ENCODE data around the gene C1QTNF1. TPM values are rescaled to one million over a fixed set of nuclear protein-coding genes. Genes with fewer than 3 reads are reported as not detected.

The C1QTNF1 gene
- total RNA-seq, 3 donors from 2014 or later (not counting 1 experiment from before 2014, with no cell fraction given) = 0.20 to 0.28 TPM; not detected in 1

DNA sequence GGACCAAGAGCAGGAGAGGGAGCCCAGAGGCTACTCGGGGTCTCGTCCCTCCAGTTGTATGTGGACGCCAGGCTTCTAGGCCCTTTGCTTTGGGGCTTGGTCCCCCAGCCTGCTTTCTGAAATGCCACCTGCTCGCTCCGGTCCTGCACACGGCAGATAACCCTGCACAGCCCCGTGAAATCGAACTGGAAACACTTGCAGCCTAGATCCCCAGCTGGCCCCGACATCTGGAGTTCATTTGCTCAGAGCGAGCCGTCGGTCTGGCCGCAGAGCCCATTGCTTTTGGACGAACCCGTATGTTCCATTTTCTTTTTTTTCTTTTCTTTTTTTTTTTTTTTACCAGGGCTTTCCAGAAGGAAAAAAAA lies 22.9 kb downstream of the C1QTNF1 start:
- H3K27ac ChIP-seq (ENCODE audit: low read length) = no peak overlapping the region
- TF ChIP-seq, protein P1, sequence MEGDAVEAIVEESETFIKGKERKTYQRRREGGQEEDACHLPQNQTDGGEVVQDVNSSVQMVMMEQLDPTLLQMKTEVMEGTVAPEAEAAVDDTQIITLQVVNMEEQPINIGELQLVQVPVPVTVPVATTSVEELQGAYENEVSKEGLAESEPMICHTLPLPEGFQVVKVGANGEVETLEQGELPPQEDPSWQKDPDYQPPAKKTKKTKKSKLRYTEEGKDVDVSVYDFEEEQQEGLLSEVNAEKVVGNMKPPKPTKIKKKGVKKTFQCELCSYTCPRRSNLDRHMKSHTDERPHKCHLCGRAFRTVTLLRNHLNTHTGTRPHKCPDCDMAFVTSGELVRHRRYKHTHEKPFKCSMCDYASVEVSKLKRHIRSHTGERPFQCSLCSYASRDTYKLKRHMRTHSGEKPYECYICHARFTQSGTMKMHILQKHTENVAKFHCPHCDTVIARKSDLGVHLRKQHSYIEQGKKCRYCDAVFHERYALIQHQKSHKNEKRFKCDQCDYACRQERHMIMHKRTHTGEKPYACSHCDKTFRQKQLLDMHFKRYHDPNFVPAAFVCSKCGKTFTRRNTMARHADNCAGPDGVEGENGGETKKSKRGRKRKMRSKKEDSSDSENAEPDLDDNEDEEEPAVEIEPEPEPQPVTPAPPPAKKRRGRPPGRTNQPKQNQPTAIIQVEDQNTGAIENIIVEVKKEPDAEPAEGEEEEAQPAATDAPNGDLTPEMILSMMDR (IDR thresholded peaks at IDR 0.05) = no peak
- H3K4me3 Mint-ChIP-seq = no peak overlapping the region
- ATAC-seq = no peak
- H3K36me3 Mint-ChIP-seq = no peaks in the 10 kb centered on the region
- H3K9me3 ChIP-seq (ENCODE audit: control insufficient read depth, insufficient read depth, low read length) = no peaks in the 10 kb centered on the region
- H3K4me1 Mint-ChIP-seq = peaks cover 0 to 10% of the 10 kb centered on the region in 2 donors
- H3K27me3 ChIP-seq (ENCODE audit: control insufficient read depth, insufficient read depth, low read length) = peaks cover 5% of the 10 kb centered on the region
- no peak overlapping the region for H3K27ac Mint-ChIP-seq
- H3K27me3 Mint-ChIP-seq (ENCODE audit: low read depth in 2 of 2) = peaks cover 7 to 22% of the 10 kb centered on the region in 2 donors
- no peaks in the 10 kb centered on the region for H3K4me1 ChIP-seq (ENCODE audit: control insufficient read depth, insufficient read depth, low read length)
- H3K4me3 ChIP-seq (ENCODE audit: low read length) = no peak overlapping the region
- no peak for DNase-seq
- H3K36me3 ChIP-seq (ENCODE audit: control insufficient read depth, insufficient read depth, low read length) = no peaks in the 10 kb centered on the region
- WGBS (ENCODE audit: insufficient coverage) = 90% methylated on average over 15 of the region's 15 CpGs
- intact Hi-C loops (cut with micrococcal nuclease) = loop anchor here (1.0 to 5.0 kb wide), 3 partner anchors 35 to 660 kb away; no protein-coding TSS in a partner anchor
- H3K9me3 Mint-ChIP-seq = no peaks in the 10 kb centered on the region

DNA sequence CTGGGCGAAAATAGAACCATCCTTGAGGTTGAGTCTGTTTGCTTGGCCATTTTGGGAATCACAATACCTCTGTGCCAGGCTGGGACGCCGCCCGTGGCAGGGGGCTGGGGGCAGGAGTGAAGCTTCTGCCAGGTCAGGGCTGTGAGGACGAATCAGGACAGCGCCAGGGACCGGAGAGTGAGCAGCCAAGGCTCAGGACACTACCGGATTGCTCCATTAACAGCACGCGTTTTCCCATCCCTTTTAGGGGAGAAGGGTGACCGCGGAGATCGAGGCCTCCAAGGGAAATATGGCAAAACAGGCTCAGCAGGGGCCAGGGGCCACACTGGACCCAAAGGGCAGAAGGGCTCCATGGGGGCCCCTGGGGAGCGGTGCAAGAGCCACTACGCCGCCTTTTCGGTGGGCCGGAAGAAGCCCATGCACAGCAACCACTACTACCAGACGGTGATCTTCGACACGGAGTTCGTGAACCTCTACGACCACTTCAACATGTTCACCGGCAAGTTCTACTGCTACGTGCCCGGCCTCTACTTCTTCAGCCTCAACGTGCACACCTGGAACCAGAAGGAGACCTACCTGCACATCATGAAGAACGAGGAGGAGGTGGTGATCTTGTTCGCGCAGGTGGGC lies 23.4 kb downstream of the C1QTNF1 start:
- H3K36me3 Mint-ChIP-seq = no peaks in the 10 kb centered on the region
- Histone ChIP-seq H3K4me1 (ENCODE audit: control insufficient read depth, insufficient read depth, low read length) (no peaks in the 10 kb centered on the region), H3K27ac (ENCODE audit: low read length) (no peak overlapping the region), H3K4me3 (ENCODE audit: low read length) (no peak overlapping the region), H3K36me3 (ENCODE audit: control insufficient read depth, insufficient read depth, low read length) (no peaks in the 10 kb centered on the region), H3K27me3 (ENCODE audit: control insufficient read depth, insufficient read depth, low read length) (peaks cover 5% of the 10 kb centered on the region), H3K9me3 (ENCODE audit: control insufficient read depth, insufficient read depth, low read length) (no peaks in the 10 kb centered on the region)
- TF ChIP-seq, protein P1 (IDR thresholded peaks at IDR 0.05) = no peak
- intact Hi-C loops (cut with micrococcal nuclease) = loop anchor here (5.0 kb wide), 1 partner anchor 660 kb away; no protein-coding TSS in a partner anchor
- no peak overlapping the region for H3K27ac Mint-ChIP-seq
- peaks cover 7 to 22% of the 10 kb centered on the region in 2 donors for H3K27me3 Mint-ChIP-seq (ENCODE audit: low read depth in 2 of 2)
- H3K4me1 Mint-ChIP-seq = peaks cover 0 to 10% of the 10 kb centered on the region in 2 donors
- DNase-seq (no peak), ATAC-seq (no peak)
- 95% methylated on average over 30 of the region's 30 CpGs for WGBS (ENCODE audit: insufficient coverage)
- H3K4me3 Mint-ChIP-seq = no peak overlapping the region
- no peaks in the 10 kb centered on the region for H3K9me3 Mint-ChIP-seq

DNA sequence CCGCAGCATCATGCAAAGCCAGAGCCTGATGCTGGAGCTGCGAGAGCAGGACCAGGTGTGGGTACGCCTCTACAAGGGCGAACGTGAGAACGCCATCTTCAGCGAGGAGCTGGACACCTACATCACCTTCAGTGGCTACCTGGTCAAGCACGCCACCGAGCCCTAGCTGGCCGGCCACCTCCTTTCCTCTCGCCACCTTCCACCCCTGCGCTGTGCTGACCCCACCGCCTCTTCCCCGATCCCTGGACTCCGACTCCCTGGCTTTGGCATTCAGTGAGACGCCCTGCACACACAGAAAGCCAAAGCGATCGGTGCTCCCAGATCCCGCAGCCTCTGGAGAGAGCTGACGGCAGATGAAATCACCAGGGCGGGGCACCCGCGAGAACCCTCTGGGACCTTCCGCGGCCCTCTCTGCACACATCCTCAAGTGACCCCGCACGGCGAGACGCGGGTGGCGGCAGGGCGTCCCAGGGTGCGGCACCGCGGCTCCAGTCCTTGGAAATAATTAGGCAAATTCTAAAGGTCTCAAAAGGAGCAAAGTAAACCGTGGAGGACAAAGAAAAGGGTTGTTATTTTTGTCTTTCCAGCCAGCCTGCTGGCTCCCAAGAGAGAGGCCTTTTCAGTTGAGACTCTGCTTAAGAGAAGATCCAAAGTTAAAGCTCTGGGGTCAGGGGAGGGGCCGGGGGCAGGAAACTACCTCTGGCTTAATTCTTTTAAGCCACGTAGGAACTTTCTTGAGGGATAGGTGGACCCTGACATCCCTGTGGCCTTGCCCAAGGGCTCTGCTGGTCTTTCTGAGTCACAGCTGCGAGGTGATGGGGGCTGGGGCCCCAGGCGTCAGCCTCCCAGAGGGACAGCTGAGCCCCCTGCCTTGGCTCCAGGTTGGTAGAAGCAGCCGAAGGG lies 24.2 kb downstream of the C1QTNF1 start:
- Histone ChIP-seq H3K9me3 (ENCODE audit: control insufficient read depth, insufficient read depth, low read length) (no peaks in the 10 kb centered on the region), H3K27me3 (ENCODE audit: control insufficient read depth, insufficient read depth, low read length) (peaks cover 5% of the 10 kb centered on the region), H3K27ac (ENCODE audit: low read length) (no peak overlapping the region), H3K4me3 (ENCODE audit: low read length) (no peak overlapping the region), H3K36me3 (ENCODE audit: control insufficient read depth, insufficient read depth, low read length) (no peaks in the 10 kb centered on the region), H3K4me1 (ENCODE audit: control insufficient read depth, insufficient read depth, low read length) (no peaks in the 10 kb centered on the region)
- ATAC-seq (no peak), DNase-seq (no peak)
- TF ChIP-seq, protein P1 (IDR thresholded peaks at IDR 0.05) = no peak
- Mint-ChIP-seq H3K27me3 (ENCODE audit: low read depth in 2 of 2) (peaks cover 11 to 21% of the 10 kb centered on the region in 2 donors), H3K9me3 (no peaks in the 10 kb centered on the region), H3K27ac (no peak overlapping the region), H3K4me1 (peaks cover 0 to 7% of the 10 kb centered on the region in 2 donors), H3K4me3 (no peak overlapping the region), H3K36me3 (no peaks in the 10 kb centered on the region)
- intact Hi-C loops (cut with micrococcal nuclease) = loop anchor here (5.0 kb wide), 1 partner anchor 659 kb away; no protein-coding TSS in a partner anchor
- WGBS (ENCODE audit: insufficient coverage) = 91% methylated on average over 41 of the region's 41 CpGs
